HEK293T (cell line): ENCODE results near the gene CDK5RAP3.
"Not testable (repeated sequence)": the region's sequence is repeated elsewhere in the genome, so short reads cannot be mapped to it uniquely, and the experiment has no call there.

ENCODE experiments used
- CTCF ChIA-PET: fragments of 350-600 bp; formaldehyde crosslinking; extraction: SDS; loops from one replicate; lab custom pipeline; 2021; ENCODE audit warnings: antibody characterized with exemption, inconsistent platforms; lab: Yijun Ruan, JAX
- POLR2A ChIA-PET: fragments of 350-600 bp; formaldehyde crosslinking; extraction: SDS; loops from one replicate; lab custom pipeline; 2020; ENCODE audit warnings: antibody characterized with exemption, inconsistent platforms; lab: Yijun Ruan, JAX
- DNase-seq: peaks from one replicate; pipeline ENCODE4 v3.0.0; 2012; ENCODE audit warnings: mixed read lengths; ENCODE audit errors: extremely low spot score
- ARNT ChIP-seq: fragments of 450-650 bp; IDR thresholded peaks from 2 replicates; pipeline ENCODE4 v1.6.1; 2017; ENCODE audit warnings: mild to moderate bottlenecking
- BHLHE40 ChIP-seq: fragments of 450-650 bp; IDR thresholded peaks from 2 replicates; pipeline ENCODE4 v1.6.1; 2016; ENCODE audit warnings: mild to moderate bottlenecking, moderate library complexity, borderline replicate concordance
- CTBP1 ChIP-seq: fragments of 450-650 bp; IDR thresholded peaks from 2 replicates; pipeline ENCODE4 v1.6.1; 2016; ENCODE audit warnings: borderline replicate concordance
- ELF4 ChIP-seq: fragments of 450-650 bp; IDR thresholded peaks from 2 replicates; pipeline ENCODE4 v1.6.1; 2017; ENCODE audit warnings: antibody characterized with exemption
- FOXA1 ChIP-seq: fragments of 450-650 bp; IDR thresholded peaks from 2 replicates; pipeline ENCODE4 v1.6.1; 2016; ENCODE audit warnings: mild to moderate bottlenecking
- FOXK2 ChIP-seq: fragments of 450-650 bp; IDR thresholded peaks from 2 replicates; pipeline ENCODE4 v1.6.1; 2016; ENCODE audit warnings: mild to moderate bottlenecking
- FOXM1 ChIP-seq: fragments of 450-650 bp; IDR thresholded peaks from 2 replicates; pipeline ENCODE4 v1.6.1; 2017; ENCODE audit warnings: mild to moderate bottlenecking, borderline replicate concordance
- HDGF ChIP-seq: fragments of 450-650 bp; IDR thresholded peaks from 2 replicates; pipeline ENCODE4 v1.6.1; 2017; ENCODE audit warnings: antibody characterized with exemption, borderline replicate concordance
- L3MBTL2 ChIP-seq: fragments of 450-650 bp; conservative IDR thresholded peaks from 2 replicates; pipeline ENCODE4 v1.6.1; 2016; ENCODE audit warnings: mild to moderate bottlenecking
- LEF1 ChIP-seq: fragments of 450-650 bp; IDR thresholded peaks from 2 replicates; pipeline ENCODE4 v1.6.1; 2017; ENCODE audit warnings: mild to moderate bottlenecking, borderline replicate concordance
- NFRKB ChIP-seq: fragments of 450-650 bp; IDR thresholded peaks from 2 replicates; pipeline ENCODE4 v1.6.1; 2016; ENCODE audit warnings: mild to moderate bottlenecking, moderate library complexity
- PKNOX1 ChIP-seq: fragments of 450-650 bp; IDR thresholded peaks from 2 replicates; pipeline ENCODE4 v1.6.1; 2016
- SP1 ChIP-seq: fragments of 450-650 bp; IDR thresholded peaks from 2 replicates; pipeline ENCODE4 v1.6.1; 2017
- SUZ12 ChIP-seq: fragments of 450-650 bp; IDR thresholded peaks from 2 replicates; pipeline ENCODE4 v1.6.1; 2016; ENCODE audit warnings: mild to moderate bottlenecking
- TARDBP ChIP-seq: fragments of 450-650 bp; IDR thresholded peaks from 2 replicates; pipeline ENCODE4 v1.6.1; 2016
- ZNF384 ChIP-seq: fragments of 450-650 bp; IDR thresholded peaks from 2 replicates; pipeline ENCODE4 v1.6.1; 2016

The CDK5RAP3 gene

GRCh38 chr17:48012654-48013053, 41.7 kb downstream of the CDK5RAP3 start:
- TF ChIP-seq SUZ12 (no peak), FOXK2 (no peak), ELF4 (no peak), ARNT (no peak), BHLHE40 (no peak), LEF1 (no peak), FOXA1 (no peak), NFRKB (no peak), HDGF (no peak), FOXM1 (no peak), L3MBTL2 (no peak), SP1 (no peak), TARDBP (no peak)
- DNase-seq: no peak
- CTCF ChIA-PET: interaction anchor here (0.8 kb wide), 2 partner anchors 87 to 169 kb away, joined by 4 read pairs; no protein-coding TSS in a partner anchor
- POLR2A ChIA-PET: interaction anchor here (0.7 to 2.3 kb wide), 6 partner anchors 10 to 71 kb away, joined by 3 to 8 read pairs (median 4); partner anchors contain the start of genes CDK5RAP3, NFE2L1 and PNPO

GRCh38 chr17:48013876-48014594, 43.1 kb downstream of the CDK5RAP3 start:
- ChIA-PET POLR2A (interaction anchor here (0.8 to 4.6 kb wide), 6 partner anchors 34 to 118 kb away, joined by 3 to 21 read pairs (median 4); partner anchors contain the start of genes CDK5RAP3, NFE2L1 and SP2), CTCF (interaction anchor here (1.0 to 2.4 kb wide), 4 partner anchors 15 to 65 kb away, joined by 4 to 13 read pairs (median 6); no protein-coding TSS in a partner anchor)
- TF ChIP-seq FOXM1 (no peak), ELF4 (no peak), L3MBTL2 (no peak), FOXA1 (no peak), BHLHE40 (no peak), ARNT (no peak), FOXK2 (no peak), PKNOX1 (no peak), ZNF384 (no peak), HDGF (no peak), SUZ12 (no peak), TARDBP (no peak), SP1 (no peak), LEF1 (no peak), CTBP1 (no peak), NFRKB (no peak)
- no peak for DNase-seq

- no peak for DNase-seq
- POLR2A ChIA-PET: interaction anchor here (0.7 to 4.6 kb wide), 9 partner anchors 29 to 119 kb away, joined by 3 to 21 read pairs (median 4); partner anchors contain the start of genes CDK5RAP3, NFE2L1, PNPO and SP2
- TF ChIP-seq FOXA1: no peak
- TF ChIP-seq FOXK2: no peak
- no peak for TF ChIP-seq CTBP1
- TF ChIP-seq BHLHE40: no peak
- TF ChIP-seq ARNT: no peak
- no peak for TF ChIP-seq PKNOX1
- TF ChIP-seq LEF1: no peak
- TF ChIP-seq ZNF384: no peak
- TF ChIP-seq SUZ12: no peak
- no peak for TF ChIP-seq ELF4
- TF ChIP-seq FOXM1: no peak
- TF ChIP-seq TARDBP: no peak
- no peak for TF ChIP-seq NFRKB
- no peak for TF ChIP-seq L3MBTL2
- no peak for TF ChIP-seq HDGF
- no peak for TF ChIP-seq SP1
- CTCF ChIA-PET: interaction anchor here (0.9 to 2.4 kb wide), 6 partner anchors 15 to 125 kb away, joined by 3 to 13 read pairs (median 4); partner anchors contain the start of gene CBX1
These were observed 43.7 kb downstream of the CDK5RAP3 start for GRCh38 chr17:48014595-48015111.

- no peak for DNase-seq
- CTCF ChIA-PET: interaction anchor here (1.3 to 3.6 kb wide), 2 partner anchors 66 to 67 kb away, joined by 4 to 25 read pairs; no protein-coding TSS in a partner anchor
- POLR2A ChIA-PET: interaction anchor here (2.1 to 4.6 kb wide), 2 partner anchors 45 to 75 kb away, joined by 6 to 21 read pairs; partner anchors contain the start of genes CDK5RAP3 and PNPO
- no peak for TF ChIP-seq TARDBP
- no peak for TF ChIP-seq L3MBTL2
- no peak for TF ChIP-seq ARNT
- no peak for TF ChIP-seq SP1
- TF ChIP-seq SUZ12: no peak
- TF ChIP-seq CTBP1: no peak
- no peak for TF ChIP-seq FOXA1
- TF ChIP-seq ELF4: no peak
- no peak for TF ChIP-seq PKNOX1
- TF ChIP-seq BHLHE40: no peak
- no peak for TF ChIP-seq FOXM1
- TF ChIP-seq LEF1: no peak
- no peak for TF ChIP-seq FOXK2
- no peak for TF ChIP-seq ZNF384
- no peak for TF ChIP-seq NFRKB
- no peak for TF ChIP-seq HDGF
These were observed 45.2 kb downstream of the CDK5RAP3 start for GRCh38 chr17:48016112-48016511.

GRCh38 chr17:48017817-48018158, 46.9 kb downstream of the CDK5RAP3 start:
- ChIA-PET POLR2A (interaction anchor here (0.9 to 4.6 kb wide), 5 partner anchors 47 to 122 kb away, joined by 3 to 21 read pairs (median 6); partner anchors contain the start of genes CBX1, CDK5RAP3, PNPO and SNX11), CTCF (interaction anchor here (0.9 to 3.6 kb wide), 18 partner anchors 9 to 176 kb away, joined by 3 to 35 read pairs (median 4); partner anchors contain the start of genes CDK5RAP3 and PNPO)
- DNase-seq: not testable (repeated sequence)
